Fibroblast of gingiva (primary cell): ENCODE results near the gene SBF2.

Experiments
- DNase-seq: peaks from one replicate; pipeline ENCODE4 v3.0.0-alpha.2; 2011; ENCODE audit warnings: low read depth

Gene SBF2

GRCh38 chr11:10293423-10294289 lies at the start of gene SBF2:
Gene SBF2 (minus strand): TSS chr11:10294219. CDS start chr11:10294069, 150 bp downstream.
- DNase-seq = peak; percentile 93

- DNase-seq = no peak
Observed at GRCh38 chr11:10338287-10338686, 44.3 kb upstream of the SBF2 start.

GRCh38 chr11:10333490-10333889 lies 39.5 kb upstream of the SBF2 start:
- DNase-seq = no peak

- no peak for DNase-seq
Observed at GRCh38 chr11:10331548-10332289, 37.7 kb upstream of the SBF2 start.

GRCh38 chr11:10329935-10330334 lies 35.9 kb upstream of the SBF2 start:
- DNase-seq = peak; percentile 84

- DNase-seq = no peak
Observed at GRCh38 chr11:10329356-10329755, 35.3 kb upstream of the SBF2 start.

GRCh38 chr11:10328314-10329098 lies 34.5 kb upstream of the SBF2 start:
- DNase-seq = peak; percentile 50

GRCh38 chr11:10327254-10327653 lies 33.2 kb upstream of the SBF2 start:
- DNase-seq = peak; percentile 67

- peak; percentile 86 for DNase-seq
Observed at GRCh38 chr11:10326012-10326964, 32.3 kb upstream of the SBF2 start.

GRCh38 chr11:10325277-10326011 lies 31.4 kb upstream of the SBF2 start:
- DNase-seq = peak; percentile 98

GRCh38 chr11:10324474-10324873 lies 30.5 kb upstream of the SBF2 start:
- peak; percentile 93 for DNase-seq

GRCh38 chr11:10323793-10324170 lies 29.8 kb upstream of the SBF2 start:
- DNase-seq = peak; percentile 25

- DNase-seq = peak; percentile 92
Observed at GRCh38 chr11:10322830-10323792, 29.1 kb upstream of the SBF2 start.

GRCh38 chr11:10322401-10322800 lies 28.4 kb upstream of the SBF2 start:
- DNase-seq = peak; percentile 45

GRCh38 chr11:10320736-10321465 lies 26.9 kb upstream of the SBF2 start:
- no peak for DNase-seq

GRCh38 chr11:10319702-10320558 lies 25.9 kb upstream of the SBF2 start:
- DNase-seq = no peak

GRCh38 chr11:10318527-10318802 lies 24.4 kb upstream of the SBF2 start:
- DNase-seq = no peak
